NCI-H2107 (cell line): ENCODE data around the gene ETS1.

Experiments
- DNase-seq: peaks from one replicate; lab custom pipeline; 2025; lab: John Stamatoyannopoulos, UW

Gene ETS1

GRCh38 chr11:128482092-128482491, 105.3 kb downstream of the ETS1 start:
- DNase-seq, result no peak

DNA sequence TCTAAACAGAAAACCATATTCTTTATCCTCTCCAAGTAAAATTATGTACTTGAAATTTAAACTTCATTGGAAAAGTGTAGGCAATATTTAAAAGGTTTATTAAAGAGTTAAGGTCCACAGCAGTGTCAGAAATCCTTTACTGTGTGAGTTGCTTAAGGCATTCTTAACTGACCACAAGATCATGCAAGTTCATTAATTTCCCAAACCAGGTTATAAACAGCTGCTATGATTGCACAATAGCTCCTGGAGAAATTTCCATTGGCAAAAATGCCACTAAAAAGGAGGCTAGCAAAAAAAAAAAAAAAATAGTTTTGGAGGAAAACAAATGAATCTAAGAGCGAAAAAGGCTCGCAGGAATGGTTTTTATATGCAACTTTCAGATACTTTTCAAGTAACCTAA, 106.2 kb downstream of the ETS1 start:
- DNase-seq, result no peak

GRCh38 chr11:128480665-128481064, 106.7 kb downstream of the ETS1 start:
- no peak for DNase-seq

DNA sequence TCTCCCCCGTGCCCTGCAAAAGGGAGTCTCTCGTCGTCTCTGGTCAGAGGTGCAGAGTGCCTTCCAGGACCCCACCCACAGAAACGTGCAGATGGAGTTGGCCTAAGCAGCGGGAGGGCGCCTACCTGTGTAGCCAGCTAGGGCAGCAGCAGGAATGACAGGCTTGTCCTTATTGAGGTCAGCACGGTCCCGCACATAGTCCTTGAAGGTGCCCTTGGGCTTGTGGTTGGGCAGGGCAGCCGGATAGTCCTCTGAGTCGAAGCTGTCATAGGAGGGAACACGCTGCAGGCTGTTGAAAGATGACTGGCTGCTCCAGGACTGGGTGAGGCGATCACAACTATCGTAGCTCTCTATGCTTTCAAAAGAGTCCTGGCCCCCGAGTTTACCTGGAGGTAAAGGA, 107.3 kb downstream of the ETS1 start:
- no peak for DNase-seq

DNA sequence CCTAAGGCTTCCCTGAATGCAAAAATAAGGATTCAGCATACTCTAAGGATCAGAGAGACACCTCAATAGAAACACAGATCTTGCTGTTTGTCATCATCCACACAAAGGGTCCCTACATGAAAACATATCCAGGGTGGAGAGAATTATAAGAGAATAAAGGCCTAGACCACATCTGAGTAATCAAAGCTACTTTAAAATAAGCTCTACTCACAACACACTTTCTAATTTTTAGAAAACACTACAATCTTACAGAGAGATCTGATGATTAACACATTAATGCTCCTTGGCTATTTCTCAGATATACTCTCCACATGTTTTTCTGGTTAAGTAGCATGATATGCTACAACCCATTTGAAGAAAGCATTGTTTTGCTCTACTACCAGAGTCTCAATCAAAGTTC, 108.2 kb downstream of the ETS1 start:
- no peak for DNase-seq

DNA sequence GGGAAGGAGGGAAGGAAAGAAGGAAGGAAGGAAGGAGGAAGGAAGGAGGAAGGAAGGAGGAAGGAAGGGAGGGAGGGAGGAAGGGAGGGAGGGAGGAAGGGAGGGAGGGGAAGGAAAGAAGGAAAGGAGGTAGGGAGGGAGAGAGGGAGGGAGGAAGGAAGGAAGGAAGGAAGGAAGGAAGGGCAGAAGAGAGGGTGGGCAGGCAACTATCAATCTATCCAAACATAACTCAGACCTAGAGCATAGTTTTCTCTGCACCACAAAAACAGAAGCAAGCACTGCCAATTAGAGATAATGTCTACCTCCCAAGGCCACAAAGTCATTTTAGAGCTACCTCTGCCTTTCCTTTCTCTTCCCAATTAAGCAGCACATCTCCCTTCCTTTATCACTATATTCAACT, 109.1 kb downstream of the ETS1 start:
- no peak for DNase-seq

GRCh38 chr11:128477811-128478210, 109.5 kb downstream of the ETS1 start:
- no peak for DNase-seq

- DNase-seq, result no peak
Observed at GRCh38 chr11:128477278-128477677, 110.1 kb downstream of the ETS1 start.

DNA sequence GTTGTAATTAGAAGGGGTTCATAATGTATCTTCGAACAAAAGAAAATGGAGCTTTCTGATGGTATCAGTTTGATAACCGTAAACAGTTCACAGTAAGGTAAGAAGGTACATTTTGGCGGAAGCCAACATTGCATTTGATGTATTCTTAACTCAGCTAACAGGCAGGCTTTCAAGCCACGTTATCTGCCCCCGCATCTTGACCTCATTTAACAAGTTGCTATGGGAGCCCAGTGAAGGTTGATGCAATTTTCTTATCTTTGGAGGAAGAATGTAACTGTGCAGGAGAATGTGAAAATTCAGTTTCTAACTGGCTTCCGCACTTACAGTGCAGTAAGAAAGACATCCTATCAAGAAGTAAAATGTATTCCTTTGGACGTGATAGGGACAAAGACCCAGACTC, 110.6 kb downstream of the ETS1 start:
- DNase-seq, result no peak

DNA sequence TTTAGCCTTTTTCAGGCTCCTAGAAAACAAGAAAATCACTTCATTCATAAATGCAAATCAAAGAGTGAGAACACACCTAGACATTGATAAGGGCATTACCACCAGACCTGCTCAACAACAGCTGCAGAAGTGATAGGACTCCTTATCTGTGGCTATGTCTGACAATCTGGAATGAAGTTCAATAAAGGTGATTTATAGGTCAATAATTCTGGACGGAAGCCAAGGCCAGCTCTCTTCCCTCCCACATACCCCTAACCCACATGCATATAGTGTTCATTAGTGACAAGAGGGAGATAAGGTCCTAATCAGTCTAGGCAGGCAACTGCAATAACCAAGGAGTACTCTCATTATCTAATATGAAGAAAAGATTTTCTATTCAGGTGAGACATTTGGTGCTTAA, 111.3 kb downstream of the ETS1 start:
- DNase-seq, result no peak

- DNase-seq, result no peak
Observed at GRCh38 chr11:128474036-128474874, 113.1 kb downstream of the ETS1 start.

- DNase-seq, result no peak
Observed at GRCh38 chr11:128473636-128474035, 113.7 kb downstream of the ETS1 start.

DNA sequence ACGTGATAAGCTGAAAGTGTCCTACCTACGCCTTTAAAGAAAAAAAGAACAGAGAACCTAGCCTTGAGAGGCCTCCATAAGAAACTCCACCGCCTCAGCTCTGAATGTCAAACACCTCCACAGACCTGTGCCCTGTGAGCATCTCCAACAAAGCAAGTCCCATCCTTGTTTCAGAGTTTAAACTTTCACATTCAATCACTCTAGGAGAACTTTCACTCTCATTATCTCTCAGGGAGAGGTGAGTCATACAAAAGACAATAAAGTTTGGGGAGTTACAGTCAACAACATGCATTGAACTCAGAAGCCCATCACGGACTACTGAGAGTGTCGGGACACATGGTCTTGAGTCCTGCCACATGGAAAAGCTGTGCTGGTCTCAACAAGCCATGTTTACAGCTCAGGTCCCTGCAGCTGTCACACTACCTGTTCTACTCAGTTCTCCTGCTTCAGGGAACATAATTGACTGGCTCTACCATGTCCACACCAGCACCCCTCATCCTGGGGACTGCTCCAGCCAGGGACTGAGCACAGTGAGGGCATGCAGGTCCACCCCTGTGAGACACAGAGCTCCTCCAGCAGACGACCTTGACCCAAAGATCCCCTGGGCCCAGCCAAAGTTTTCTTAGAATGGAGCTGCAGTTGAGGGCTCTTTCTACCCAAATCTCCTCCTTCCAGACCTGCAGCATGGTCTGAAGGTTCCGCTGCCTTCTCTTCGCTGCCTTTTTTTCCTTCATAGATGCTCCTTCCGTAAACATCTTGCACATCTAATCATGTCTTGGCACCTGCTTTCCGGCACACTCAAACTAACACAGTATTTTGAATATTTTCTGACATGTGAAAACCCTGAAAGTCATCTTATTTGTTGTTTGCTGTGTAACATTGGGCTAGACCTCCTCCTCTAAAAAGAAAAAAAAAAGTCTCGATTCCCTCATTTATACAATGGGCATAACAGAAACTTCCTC, 114.9 kb downstream of the ETS1 start:
- no peak for DNase-seq

GRCh38 chr11:128471138-128471661, 116.2 kb downstream of the ETS1 start:
- no peak for DNase-seq

DNA sequence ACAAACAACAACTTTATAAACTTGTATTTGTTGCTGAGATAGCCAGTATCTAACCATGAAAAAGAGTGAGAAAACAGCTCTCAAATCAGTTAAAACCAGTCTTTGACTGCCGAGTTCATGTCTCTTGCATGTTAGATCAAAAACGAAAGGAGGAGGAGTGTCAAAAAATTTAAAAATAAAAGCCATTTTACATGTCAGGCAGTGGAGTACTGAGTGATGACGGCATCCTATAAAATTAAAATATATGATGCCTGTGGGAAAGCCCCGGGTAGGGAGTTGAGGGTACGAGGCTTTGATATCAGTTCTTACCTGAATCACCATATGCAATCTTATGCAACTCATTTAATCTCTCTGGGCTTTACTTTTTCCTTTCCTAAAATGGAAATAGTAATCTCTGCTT, 117.3 kb downstream of the ETS1 start:
- no peak for DNase-seq

- no peak for DNase-seq
Observed at GRCh38 chr11:128469220-128469619, 118.1 kb downstream of the ETS1 start.

DNA sequence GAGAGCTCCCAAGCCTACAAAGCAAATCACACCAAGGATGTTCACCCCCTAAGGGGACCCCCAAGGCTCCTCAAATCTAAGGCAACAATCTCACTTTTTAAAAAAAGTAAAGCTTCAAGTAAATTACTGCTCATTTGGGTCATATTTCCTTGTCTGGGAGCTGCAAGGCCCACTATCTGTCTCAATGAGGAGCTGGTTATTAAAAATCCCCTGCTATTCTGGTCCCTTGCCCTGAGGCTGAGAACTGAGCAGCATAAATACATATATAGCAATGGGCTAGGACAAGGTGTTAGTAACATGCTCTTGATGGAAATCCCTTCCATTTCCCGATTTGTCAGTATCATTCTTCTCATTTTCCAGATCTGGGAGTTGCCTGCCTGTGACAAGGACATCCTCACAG, 119.2 kb downstream of the ETS1 start:
- no peak for DNase-seq

DNA sequence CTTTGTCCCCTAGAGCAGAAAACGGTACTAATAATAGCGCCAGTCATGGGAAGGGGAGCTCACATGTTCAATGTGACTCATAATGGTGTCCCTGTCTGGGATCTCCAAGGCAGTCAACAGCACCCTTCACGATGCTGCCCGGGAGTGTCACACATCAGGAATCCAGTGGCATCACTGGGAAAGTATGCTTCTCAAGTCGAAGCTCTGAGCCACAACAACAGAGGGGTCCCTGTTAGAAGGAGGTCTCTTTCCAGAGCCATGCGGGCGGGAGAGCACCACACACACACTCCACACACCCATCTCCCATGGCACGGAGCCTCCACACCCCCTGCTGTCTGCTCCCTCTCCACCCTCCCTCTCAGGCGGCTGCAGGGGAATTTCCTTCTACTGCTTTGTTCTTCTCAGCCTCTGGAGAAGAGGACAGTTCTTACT, 119.7 kb downstream of the ETS1 start:
- no peak for DNase-seq

DNA sequence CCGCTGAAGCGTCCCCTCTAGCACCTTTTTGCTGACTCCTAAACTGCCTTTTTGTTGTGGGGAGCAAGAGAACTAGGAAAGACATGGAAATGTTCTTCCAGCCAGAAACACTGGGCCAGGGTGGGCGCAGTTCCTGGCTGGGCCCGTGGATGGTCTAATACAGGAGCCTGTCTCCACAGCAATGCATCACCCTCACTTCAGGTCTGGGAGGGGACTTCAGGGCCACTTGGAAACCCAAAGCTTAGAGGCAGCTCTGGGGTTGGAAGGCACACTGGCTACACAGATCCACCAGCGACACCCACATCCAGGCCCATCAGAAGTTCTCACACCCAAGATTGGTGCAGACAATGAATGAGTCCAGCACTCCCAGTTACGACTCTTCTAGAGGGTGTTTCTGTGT, 120.3 kb downstream of the ETS1 start:
- DNase-seq, result no peak

- DNase-seq, result no peak
Observed at GRCh38 chr11:128465946-128466705, 121.2 kb downstream of the ETS1 start.

- DNase-seq, result no peak
Observed at GRCh38 chr11:128465531-128465930, 121.8 kb downstream of the ETS1 start.

DNA sequence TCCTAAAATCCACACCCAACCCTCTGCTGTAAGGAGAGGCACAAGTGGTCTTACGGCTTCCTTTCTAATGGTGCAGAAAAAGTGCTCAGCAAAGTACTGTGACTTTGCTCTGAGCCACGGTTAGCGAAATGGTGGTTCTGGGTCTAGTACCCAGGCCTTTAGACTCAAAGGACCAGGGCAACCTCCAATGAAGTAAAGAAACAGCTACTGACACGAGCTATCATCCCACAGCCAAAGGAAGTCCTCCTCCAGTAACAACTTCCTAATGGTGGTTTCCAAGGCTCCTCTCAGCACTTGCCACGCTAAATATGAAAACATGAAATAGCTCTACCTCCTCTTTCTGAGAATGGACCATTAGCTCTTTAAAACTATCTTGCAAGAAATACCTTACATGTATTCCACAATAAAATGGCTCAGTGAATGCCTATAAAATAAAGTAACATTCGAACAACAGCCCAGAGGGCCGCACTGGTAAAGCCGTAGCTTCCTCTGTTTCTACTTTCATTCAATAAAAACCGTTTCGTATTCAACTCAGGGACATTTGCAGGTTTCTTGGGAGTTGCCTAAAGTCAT, 122.4 kb downstream of the ETS1 start:
- no peak for DNase-seq
